Neutrophil (primary cell): ENCODE data around the gene ANTXR1.

Experiments
- H3K27ac ChIP-seq: fragments of 200-600 bp; sonication (generic); 2 replicates; pipeline ENCODE4 v1.5.1; 2016; ENCODE audit warnings: mild to moderate bottlenecking, moderate library complexity
- H3K27me3 ChIP-seq: fragments of 200-600 bp; sonication (generic); 2 replicates; pipeline ENCODE4 v1.6.0; 2016; ENCODE audit warnings: mild to moderate bottlenecking
- H3K36me3 ChIP-seq: fragments of 200-600 bp; sonication (generic); 2 replicates; pipeline ENCODE4 v1.5.1; 2017
- H3K4me1 ChIP-seq, 2 experiments: fragments of 200-600 bp in 1 of 2; sonication (generic) in 1 of 2; 1 replicate in 1 of 2; 2 replicates in 1 of 2; pipeline versions ENCODE4 v1.5.1 to v1.6.1; 2013 to 2016; ENCODE audit warnings: low read depth in 1 of 2, low read length in 1 of 2, mild to moderate bottlenecking in 1 of 2, moderate library complexity in 1 of 2; ENCODE audit not compliant: control insufficient read depth in 1 of 2, insufficient read depth in 1 of 2
- H3K4me3 ChIP-seq, 2 experiments: fragments of 200-600 bp in 1 of 2; sonication (generic) in 1 of 2; 1 replicate in 1 of 2; 2 replicates in 1 of 2; pipeline ENCODE4 v1.5.1; 2013 to 2016; ENCODE audit warnings: low read depth in 1 of 2, low read length in 1 of 2, mild to moderate bottlenecking in 1 of 2, moderate library complexity in 1 of 2
- H3K9me3 ChIP-seq: fragments of 200-600 bp; sonication (generic); 2 replicates; pipeline ENCODE4 v1.5.1; 2016
- TF ChIP-seq, protein P1 (sequence below): fragments of 200-600 bp; sonication (generic); IDR thresholded peaks from 2 replicates; pipeline ENCODE4 v1.5.1; 2016; ENCODE audit warnings: antibody characterized with exemption

The ANTXR1 gene

DNA sequence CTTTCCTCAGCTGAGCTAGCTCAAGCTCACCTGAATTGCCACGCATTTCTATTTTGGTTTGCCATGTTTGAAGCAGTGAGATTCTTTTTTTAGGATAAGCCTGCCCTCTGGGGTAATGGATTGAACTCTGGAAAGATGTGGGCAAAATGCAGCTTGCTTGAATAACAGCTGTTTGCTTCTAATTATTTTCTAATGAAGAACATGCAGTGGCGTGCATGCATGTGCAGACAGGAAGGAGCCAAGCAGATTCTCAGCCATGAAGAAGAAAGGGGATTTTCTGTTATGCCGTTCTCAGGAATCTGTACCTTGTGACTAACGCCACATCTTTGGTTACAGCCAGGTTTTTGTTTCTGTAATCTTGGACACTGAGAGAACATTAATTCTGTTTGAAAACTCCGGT is 171.2 kb downstream of the ANTXR1 start:
- H3K27ac ChIP-seq: no peak overlapping the region
- TF ChIP-seq, protein P1, sequence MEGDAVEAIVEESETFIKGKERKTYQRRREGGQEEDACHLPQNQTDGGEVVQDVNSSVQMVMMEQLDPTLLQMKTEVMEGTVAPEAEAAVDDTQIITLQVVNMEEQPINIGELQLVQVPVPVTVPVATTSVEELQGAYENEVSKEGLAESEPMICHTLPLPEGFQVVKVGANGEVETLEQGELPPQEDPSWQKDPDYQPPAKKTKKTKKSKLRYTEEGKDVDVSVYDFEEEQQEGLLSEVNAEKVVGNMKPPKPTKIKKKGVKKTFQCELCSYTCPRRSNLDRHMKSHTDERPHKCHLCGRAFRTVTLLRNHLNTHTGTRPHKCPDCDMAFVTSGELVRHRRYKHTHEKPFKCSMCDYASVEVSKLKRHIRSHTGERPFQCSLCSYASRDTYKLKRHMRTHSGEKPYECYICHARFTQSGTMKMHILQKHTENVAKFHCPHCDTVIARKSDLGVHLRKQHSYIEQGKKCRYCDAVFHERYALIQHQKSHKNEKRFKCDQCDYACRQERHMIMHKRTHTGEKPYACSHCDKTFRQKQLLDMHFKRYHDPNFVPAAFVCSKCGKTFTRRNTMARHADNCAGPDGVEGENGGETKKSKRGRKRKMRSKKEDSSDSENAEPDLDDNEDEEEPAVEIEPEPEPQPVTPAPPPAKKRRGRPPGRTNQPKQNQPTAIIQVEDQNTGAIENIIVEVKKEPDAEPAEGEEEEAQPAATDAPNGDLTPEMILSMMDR: no peak

DNA sequence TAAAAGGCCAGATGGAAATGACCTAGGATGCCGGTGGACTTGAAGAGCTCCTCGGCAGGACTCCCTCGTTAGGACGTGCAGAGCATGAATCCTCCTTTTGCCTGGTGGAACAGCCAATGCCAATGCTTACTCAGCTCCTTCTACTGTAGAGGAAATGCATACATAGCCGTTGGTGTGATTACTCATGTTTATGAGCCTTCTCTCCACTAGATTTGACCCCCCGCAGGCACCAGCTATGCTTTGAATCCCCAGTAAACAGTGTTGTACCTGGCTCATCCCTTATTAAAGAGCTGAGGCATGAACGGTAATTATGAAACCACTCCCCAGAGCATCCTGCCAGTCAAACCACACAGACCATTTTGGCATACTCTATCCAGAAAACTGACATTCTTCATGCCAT is 172.8 kb downstream of the ANTXR1 start:
- no peak overlapping the region for H3K27ac ChIP-seq
- no peak overlapping the region for H3K4me3 ChIP-seq
- no peaks in the 10 kb centered on the region for H3K9me3 ChIP-seq
- H3K4me1 ChIP-seq: no peaks in the 10 kb centered on the region
- no peaks in the 10 kb centered on the region for H3K36me3 ChIP-seq
- TF ChIP-seq, protein P1: no peak
- no peaks in the 10 kb centered on the region for H3K27me3 ChIP-seq

More for the DNA sequence above, 171.2 kb downstream of the ANTXR1 start:
- Histone ChIP-seq H3K27me3 (no peaks in the 10 kb centered on the region), H3K36me3 (no peaks in the 10 kb centered on the region), H3K4me1 (peaks cover 9 to 12% of the 10 kb centered on the region in 2 experiments), H3K9me3 (no peaks in the 10 kb centered on the region), H3K4me3 (no peak overlapping the region)

DNA sequence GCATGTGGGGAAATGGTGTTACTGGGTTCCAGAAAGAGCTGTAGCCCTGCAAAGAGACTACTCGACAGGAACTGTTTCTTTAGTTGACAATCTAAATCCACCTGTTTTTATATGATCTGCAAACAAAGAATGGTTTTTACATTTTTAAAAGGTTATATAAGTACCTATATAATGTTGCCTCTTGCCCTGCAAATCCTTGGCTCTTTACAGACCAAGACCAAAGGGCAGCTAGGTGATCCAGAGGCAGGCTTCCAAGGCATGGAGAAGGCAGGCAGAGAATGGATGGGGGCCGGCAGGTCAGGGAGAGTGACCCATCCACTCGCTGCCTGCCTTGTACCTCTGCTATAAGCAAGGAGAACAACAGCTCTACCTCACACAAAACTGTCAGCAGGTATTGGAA is 173.6 kb downstream of the ANTXR1 start:
- Histone ChIP-seq H3K4me1 (no peaks in the 10 kb centered on the region), H3K27ac (no peak overlapping the region), H3K9me3 (no peaks in the 10 kb centered on the region), H3K36me3 (no peaks in the 10 kb centered on the region), H3K4me3 (no peak overlapping the region), H3K27me3 (no peaks in the 10 kb centered on the region)
- TF ChIP-seq, protein P1: no peak

DNA sequence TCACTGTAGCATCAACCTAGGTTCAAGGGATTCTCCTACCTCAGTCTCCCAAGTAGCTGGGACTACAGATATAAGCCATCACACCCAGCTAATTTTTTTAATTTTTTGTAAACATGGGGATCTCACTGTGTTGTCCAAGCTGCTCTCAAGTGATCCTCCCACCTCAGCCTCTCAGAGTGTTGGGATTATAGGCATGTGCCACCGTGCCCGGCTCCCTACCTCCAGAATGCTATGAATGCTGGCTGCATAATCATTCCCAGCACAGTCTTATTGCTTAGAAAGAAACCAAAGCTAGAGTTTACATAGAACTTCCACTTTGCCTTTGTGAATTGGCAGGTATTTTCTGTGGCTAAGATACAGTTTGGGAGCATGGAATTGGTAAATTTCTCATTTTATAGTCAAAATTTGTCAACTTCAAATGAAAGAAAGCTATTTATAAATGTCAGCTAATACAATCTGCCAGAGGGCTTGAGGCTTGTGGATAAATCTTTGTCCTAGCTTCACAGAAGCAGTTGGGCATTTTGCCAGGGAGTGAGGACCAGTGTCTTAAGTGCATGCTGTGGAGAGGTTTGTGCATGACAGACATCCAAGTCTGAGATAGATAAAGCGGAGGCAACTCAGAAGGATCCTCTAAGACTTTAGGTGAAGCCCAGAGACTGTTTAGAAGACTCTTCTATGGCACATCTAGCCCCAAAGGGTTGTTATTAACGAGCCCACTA is 175.4 kb downstream of the ANTXR1 start:
- Histone ChIP-seq H3K4me1 (no peaks in the 10 kb centered on the region), H3K27ac (no peak overlapping the region)

DNA sequence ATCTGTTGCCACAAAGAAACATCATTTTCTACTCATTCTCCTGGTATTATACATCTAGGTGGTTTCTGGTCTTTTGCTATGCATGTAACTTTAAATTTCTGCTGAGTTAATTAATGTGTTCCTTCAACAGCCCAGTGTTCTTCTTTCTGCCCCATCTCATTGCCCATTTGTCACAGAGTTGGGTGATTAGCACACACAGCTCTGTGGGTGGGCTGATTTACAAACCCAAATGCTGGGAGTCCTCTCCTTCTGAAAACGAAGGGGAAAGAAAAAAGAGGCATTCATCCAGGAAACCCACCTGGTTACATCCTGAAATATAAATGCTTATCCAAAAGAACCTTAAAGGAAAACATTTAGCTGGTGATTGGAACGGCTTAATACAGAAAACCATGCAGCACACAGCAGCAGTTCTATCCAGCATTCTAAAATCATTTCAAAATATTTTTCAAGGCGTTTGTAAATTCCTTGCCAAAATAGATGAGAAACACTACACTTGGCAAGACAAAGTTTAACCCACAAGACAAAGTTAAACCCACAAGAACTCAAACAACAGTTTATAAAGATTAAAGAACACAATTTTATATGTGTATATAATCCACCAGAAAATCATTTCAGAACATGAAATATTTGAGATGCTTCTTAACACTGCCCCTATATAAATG is 177.9 kb downstream of the ANTXR1 start:
- H3K36me3 ChIP-seq: no peaks in the 10 kb centered on the region
- H3K4me3 ChIP-seq: no peak overlapping the region
- TF ChIP-seq, protein P1: no peak

More for the DNA sequence above, 175.4 kb downstream of the ANTXR1 start:
- peaks cover 5% of the 10 kb centered on the region for H3K27me3 ChIP-seq
- no peaks in the 10 kb centered on the region for H3K9me3 ChIP-seq
- no peak overlapping the region for H3K4me3 ChIP-seq
- no peaks in the 10 kb centered on the region for H3K36me3 ChIP-seq
- TF ChIP-seq, protein P1: no peak

More for the DNA sequence above, 177.9 kb downstream of the ANTXR1 start:
- Histone ChIP-seq H3K27ac (no peak overlapping the region), H3K27me3 (peaks cover 6% of the 10 kb centered on the region), H3K4me1 (no peaks in the 10 kb centered on the region), H3K9me3 (no peaks in the 10 kb centered on the region)
